ENCODE results near the gene UBE2C.

The UBE2C gene

DNA sequence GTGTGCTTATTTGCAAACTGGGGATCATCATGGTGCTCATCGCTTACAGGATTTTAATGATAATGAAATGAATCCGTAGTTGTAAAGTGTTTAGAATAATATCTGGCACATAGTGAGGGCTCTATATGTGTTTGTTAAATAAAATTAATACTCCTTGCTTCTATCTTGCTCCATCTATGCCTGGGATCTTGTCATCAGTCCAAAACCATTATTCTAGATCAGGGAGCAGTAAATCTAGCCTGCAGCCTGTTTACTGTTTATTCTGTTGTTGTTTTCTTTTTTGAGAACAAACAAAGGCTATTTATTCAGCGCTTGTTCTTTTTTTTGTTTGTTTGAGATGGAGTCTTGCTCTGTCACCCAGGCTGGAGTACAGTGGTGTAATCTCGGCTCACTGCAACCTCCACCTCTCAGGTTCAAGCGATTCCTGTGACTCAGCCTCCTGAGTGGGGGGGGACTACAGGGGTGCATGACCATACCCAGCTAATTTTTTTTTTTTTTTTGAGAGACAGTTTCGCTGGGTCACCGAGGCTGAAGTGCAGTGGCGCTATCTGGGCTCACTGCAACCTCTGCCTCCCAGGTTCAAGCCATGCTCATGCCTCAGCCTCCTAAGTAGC lies 36.6 kb downstream of the UBE2C start:
- no peak for TF ChIP-seq CTCF (IDR thresholded peaks at IDR 0.05; ENCODE audit: low read depth, low read length, missing control alignments)
- no peak overlapping the region for H3K4me3 ChIP-seq (ENCODE audit: low read depth, low read length)
- DNase-seq (ENCODE audit: low read depth) = no peak

DNA sequence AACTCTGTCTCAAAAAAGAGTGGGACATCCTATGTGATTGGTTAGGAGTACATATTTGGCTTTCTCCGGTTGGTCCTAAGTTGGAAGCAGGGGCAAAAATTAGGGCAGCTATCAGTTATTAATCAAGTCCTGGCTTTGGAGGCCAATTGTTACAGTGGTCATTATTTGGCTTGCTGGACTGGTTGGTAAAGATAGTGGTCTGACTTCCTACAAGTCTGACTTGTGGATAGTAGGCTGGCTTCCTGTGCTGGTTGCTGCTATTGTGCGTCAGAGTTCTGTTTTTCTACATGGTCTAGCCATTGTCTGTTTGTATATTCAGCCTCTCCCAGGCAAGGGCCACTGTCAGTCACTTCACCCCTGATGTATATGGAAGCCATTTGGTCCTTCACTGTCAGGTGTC lies 37.8 kb downstream of the UBE2C start:
- DNase-seq (ENCODE audit: low read depth) = no peak
- no peak overlapping the region for H3K4me3 ChIP-seq (ENCODE audit: low read depth, low read length)
- TF ChIP-seq CTCF (IDR thresholded peaks at IDR 0.05; ENCODE audit: low read depth, low read length, missing control alignments) = no peak

DNA sequence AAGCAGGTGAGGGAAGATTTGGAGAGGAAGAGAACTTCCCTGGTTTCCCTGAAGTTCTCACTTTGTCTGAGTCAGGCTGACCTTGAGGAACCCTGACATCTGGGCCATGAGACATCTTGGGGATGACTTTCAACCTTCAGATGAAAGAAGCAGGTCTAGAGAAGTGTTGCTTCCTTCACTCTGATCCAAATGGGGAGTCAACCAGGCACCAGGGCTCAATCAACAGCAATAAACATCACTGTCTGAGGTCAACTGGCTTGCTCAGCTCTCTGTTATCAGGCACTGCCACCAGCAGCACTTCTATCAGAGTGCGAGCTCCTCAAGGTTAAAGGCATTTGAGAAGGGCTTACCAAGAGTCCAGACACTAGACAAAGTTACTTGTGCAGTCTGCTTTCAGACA lies 38.5 kb downstream of the UBE2C start:
- no peak for TF ChIP-seq CTCF (IDR thresholded peaks at IDR 0.05; ENCODE audit: low read depth, low read length, missing control alignments)
- H3K4me3 ChIP-seq (ENCODE audit: low read depth, low read length) = no peak overlapping the region
- DNase-seq (ENCODE audit: low read depth) = no peak

DNA sequence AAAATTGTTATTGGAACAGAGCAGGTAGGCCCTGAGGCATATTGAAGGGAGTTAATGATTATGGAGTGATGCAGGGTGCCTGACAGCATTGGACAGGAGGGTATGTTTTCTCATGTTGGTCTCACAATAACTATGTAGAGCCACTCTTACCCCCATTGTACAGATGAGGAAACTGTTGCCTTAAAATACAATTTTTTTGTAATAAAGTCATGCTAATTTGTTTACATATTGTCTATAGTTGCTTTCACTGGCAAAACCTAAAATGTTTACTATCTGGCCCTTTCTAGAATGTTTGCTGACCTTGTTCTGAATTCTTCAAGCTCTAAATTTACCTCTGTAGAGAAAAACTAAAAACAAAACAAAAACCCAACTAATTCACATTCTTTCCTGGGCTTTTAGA lies 39.1 kb downstream of the UBE2C start:
- no peak for DNase-seq (ENCODE audit: low read depth)
- H3K4me3 ChIP-seq (ENCODE audit: low read depth, low read length) = no peak overlapping the region
- no peak for TF ChIP-seq CTCF (IDR thresholded peaks at IDR 0.05; ENCODE audit: low read depth, low read length, missing control alignments)

DNA sequence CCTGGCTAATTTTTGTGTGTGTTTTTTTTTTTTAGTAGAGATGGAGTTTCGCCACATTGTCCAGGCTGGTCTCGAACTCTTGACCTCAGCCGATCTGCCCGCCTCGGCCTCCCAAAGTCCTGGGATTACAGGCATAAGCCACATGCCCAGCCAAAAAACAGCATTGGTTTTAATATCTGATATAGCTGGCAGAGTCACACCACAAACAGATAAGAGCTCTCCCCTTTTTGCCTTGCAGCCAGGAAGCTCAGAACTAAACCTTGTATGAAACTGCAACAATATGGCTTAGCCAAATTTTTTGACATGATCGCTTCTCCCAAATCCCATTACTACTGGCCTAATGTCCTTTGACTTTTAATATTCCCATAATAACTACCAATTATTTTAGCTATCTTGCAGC lies 39.9 kb downstream of the UBE2C start:
- no peak overlapping the region for H3K4me3 ChIP-seq (ENCODE audit: low read depth, low read length)
- no peak for DNase-seq (ENCODE audit: low read depth)
- TF ChIP-seq CTCF (IDR thresholded peaks at IDR 0.05; ENCODE audit: low read depth, low read length, missing control alignments) = no peak

- no peak for DNase-seq (ENCODE audit: low read depth)
- TF ChIP-seq CTCF (IDR thresholded peaks at IDR 0.05; ENCODE audit: low read depth, low read length, missing control alignments) = no peak
- no peak overlapping the region for H3K4me3 ChIP-seq (ENCODE audit: low read depth, low read length)
Observed at GRCh38 chr20:45853484-45853883, 41.0 kb downstream of the UBE2C start.

DNA sequence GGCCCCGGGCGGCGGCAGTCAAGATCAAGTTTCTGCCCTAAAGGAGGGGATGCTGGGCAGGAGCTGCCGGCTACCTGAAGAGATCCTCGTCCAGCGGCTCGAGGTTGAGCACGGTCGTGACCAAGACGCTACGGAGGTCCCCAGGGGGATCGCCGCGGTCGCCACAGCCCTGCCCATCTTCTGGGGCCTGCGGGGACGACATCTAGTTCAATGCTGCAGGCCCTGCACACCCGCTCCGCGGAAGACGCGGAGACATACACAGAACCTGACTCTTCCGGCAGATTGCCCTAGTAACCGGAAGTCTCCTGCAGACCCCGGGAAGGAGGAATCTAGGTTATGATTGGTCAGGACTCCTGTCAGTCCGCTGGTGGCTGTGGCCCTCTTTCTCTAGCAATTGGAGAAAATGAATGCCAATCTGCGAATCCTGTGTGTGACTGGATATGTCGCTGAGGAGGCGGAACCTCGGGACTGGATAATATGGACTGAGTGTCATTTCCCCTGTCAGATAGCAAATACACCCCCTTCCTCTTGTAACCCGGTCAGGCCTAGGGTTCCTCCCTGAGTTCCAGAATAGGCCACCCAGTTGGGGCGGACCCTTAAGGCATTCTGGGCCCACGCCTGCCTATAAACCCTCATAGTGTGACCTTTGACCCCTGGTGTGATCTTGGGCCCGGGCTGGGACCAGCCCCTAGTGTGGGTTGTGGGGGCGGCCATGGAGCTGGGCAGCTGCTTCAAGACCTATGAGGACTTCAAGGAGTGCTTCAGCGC lies 44.9 kb downstream of the UBE2C start, which contains the start of the genes ACOT8 and ZSWIM3:
TSS of gene ACOT8 (minus strand) at position 279 of the 768 bp plus-strand sequence. CDS start at position 202, 77 bp downstream.
TSS of gene ZSWIM3 (plus strand) at position 501 of the 768 bp plus-strand sequence. CDS start at position 713, 212 bp downstream.
- peak; percentile 100 for DNase-seq (ENCODE audit: low read depth)
- TF ChIP-seq CTCF (IDR thresholded peaks at IDR 0.05; ENCODE audit: low read depth, low read length, missing control alignments) = no peak

More for the DNA sequence above, 44.9 kb downstream of the UBE2C start, which contains the start of the genes ACOT8 and ZSWIM3:
- peak within 1 kb of the TSS; percentile 97 for H3K4me3 ChIP-seq (ENCODE audit: low read depth, low read length)

Data from GM12864 (cell line).